Activated B cell treated with CpG ODN at 0.5 μM for 24 hours (primary cell): ENCODE data around the gene STIM2. TPM values are rescaled to one million over a fixed set of nuclear protein-coding genes. Genes with fewer than 3 reads are reported as not detected.

ENCODE experiments used
- ATAC-seq: fragments of 200-7000 bp; cut with Tn5 transposase; one replicate; pipeline ENCODE4 v1.10.0; 2021; ENCODE audit warnings: low read depth, mild to moderate bottlenecking, moderate library complexity
- CTCF ChIA-PET: fragments of 350-600 bp; sonication (Branson Sonifier 250); formaldehyde crosslinking; loops from one replicate; lab custom pipeline; 2021; ENCODE audit warnings: antibody characterized with exemption; lab: Charles Lee
- POLR2A ChIA-PET: fragments of 350-600 bp; sonication (Branson Sonifier 250); formaldehyde crosslinking; loops from one replicate; lab custom pipeline; 2021; ENCODE audit warnings: antibody characterized with exemption; lab: Charles Lee
- DNase-seq: peaks from one replicate; pipeline ENCODE4 v3.0.0; 2022
- H3K27ac Mint-ChIP-seq: one replicate; pipeline ENCODE4 v1.8.0; 2020; ENCODE audit warnings: mixed read lengths
- H3K27me3 Mint-ChIP-seq: one replicate; pipeline ENCODE4 v1.8.0; 2021; ENCODE audit warnings: mixed read lengths
- H3K36me3 Mint-ChIP-seq: one replicate; pipeline ENCODE4 v1.8.0; 2021; ENCODE audit warnings: low read depth, mixed read lengths
- H3K4me1 Mint-ChIP-seq: one replicate; pipeline ENCODE4 v1.8.0; 2021; ENCODE audit warnings: mixed read lengths
- H3K4me3 Mint-ChIP-seq: one replicate; pipeline ENCODE4 v1.8.0; 2020; ENCODE audit warnings: mild to moderate bottlenecking, mixed read lengths
- H3K9me3 Mint-ChIP-seq: one replicate; pipeline ENCODE4 v1.8.0; 2020; ENCODE audit warnings: mixed read lengths
- intact Hi-C: fragments of 100-400 bp; cut with micrococcal nuclease; formaldehyde crosslinking; loops from one replicate; pipeline ENCODE4 v1.15.1; 2024
- total RNA-seq: library from RNA; stranded (reverse); gene quantifications from 2 replicates; pipeline ENCODE4 v1.2.3, GENCODE V29; 2022
- TF ChIP-seq, protein P1 (sequence below): fragments of 200-600 bp; IDR thresholded peaks from one replicate; pipeline ENCODE4 v1.8.0; 2022; ENCODE audit warnings: antibody characterized with exemption, mild to moderate bottlenecking

The STIM2 gene
- total RNA-seq, 1 donor from 2014 or later, result 59.8 TPM

DNA sequence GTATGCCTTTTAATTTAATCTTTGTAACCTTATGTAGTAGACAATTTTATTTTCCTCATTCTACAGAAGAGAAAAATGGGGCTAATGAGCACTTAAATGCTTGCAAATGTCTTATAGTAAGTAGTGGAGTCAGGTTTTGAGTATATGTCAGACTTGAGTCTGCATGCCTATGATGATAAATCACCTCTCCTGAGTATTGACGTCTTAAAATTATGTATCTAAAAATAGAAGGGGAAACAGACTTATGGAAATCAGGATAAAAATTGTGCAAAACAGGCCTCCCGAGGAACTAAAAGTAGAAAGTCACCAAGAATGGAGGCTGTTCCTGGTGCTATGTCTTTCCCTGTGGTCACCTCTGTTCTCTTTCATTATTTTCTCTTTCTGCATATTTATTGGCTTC is 92.7 kb downstream of the STIM2 start:
- ChIA-PET CTCF (no interaction called here), POLR2A (no interaction called here)
- H3K4me3 Mint-ChIP-seq, result peak overlapping the region; percentile 1

DNA sequence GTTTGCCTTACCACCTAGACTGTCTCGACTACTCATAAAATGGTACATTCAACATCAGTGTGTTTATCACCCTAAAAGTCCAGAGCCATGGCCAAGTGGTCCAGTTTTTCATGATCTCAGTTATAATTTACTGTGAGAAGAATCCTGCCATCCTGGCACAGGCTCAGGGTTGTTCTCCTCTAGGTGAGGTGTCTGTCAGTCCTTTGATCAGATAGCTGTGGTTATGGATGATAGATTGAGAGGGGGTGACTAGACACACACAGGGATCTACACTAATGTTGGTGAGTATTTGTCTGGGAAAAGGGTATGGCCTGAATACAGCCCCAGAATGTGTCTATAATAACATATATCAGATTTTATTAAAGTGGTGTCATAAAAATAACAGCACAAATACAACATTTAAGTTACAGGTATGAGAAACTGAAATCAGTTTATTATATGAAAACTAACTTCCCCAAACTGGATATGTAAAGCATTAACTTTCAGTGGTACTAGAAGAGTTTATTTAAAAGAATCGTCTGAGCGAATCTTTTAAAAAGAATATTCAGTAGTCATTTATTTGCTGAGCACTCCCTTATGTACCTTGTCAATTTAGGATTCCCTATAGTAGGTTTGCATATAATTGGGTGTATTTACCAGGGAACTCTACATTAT is 93.3 kb downstream of the STIM2 start:
- no peak for DNase-seq
- H3K9me3 Mint-ChIP-seq, result no peaks in the 10 kb centered on the region
- ChIA-PET POLR2A (no interaction called here), CTCF (no interaction called here)
- H3K27ac Mint-ChIP-seq, result peak overlapping the region; percentile 65
- TF ChIP-seq, protein P1, sequence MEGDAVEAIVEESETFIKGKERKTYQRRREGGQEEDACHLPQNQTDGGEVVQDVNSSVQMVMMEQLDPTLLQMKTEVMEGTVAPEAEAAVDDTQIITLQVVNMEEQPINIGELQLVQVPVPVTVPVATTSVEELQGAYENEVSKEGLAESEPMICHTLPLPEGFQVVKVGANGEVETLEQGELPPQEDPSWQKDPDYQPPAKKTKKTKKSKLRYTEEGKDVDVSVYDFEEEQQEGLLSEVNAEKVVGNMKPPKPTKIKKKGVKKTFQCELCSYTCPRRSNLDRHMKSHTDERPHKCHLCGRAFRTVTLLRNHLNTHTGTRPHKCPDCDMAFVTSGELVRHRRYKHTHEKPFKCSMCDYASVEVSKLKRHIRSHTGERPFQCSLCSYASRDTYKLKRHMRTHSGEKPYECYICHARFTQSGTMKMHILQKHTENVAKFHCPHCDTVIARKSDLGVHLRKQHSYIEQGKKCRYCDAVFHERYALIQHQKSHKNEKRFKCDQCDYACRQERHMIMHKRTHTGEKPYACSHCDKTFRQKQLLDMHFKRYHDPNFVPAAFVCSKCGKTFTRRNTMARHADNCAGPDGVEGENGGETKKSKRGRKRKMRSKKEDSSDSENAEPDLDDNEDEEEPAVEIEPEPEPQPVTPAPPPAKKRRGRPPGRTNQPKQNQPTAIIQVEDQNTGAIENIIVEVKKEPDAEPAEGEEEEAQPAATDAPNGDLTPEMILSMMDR, result no peak
- intact Hi-C loops, result loop anchor here (1.0 to 5.0 kb wide), 4 partner anchors 8 to 38 kb away; no protein-coding TSS in a partner anchor
- peak overlapping the region; percentile 1 for H3K4me3 Mint-ChIP-seq
- peaks cover 18% of the 10 kb centered on the region for H3K36me3 Mint-ChIP-seq
- H3K4me1 Mint-ChIP-seq, result peaks cover 33% of the 10 kb centered on the region
- ATAC-seq, result peak; percentile 50
- no peaks in the 10 kb centered on the region for H3K27me3 Mint-ChIP-seq

More for the DNA sequence above, 92.7 kb downstream of the STIM2 start:
- Mint-ChIP-seq H3K27me3 (no peaks in the 10 kb centered on the region), H3K36me3 (peaks cover 14% of the 10 kb centered on the region), H3K4me1 (peaks cover 34% of the 10 kb centered on the region), H3K27ac (peak overlapping the region; percentile 65), H3K9me3 (no peaks in the 10 kb centered on the region)
- DNase-seq (no peak), ATAC-seq (no peak)
- TF ChIP-seq, protein P1, result no peak
- intact Hi-C loops, result loop anchor here (5.0 kb wide), 2 partner anchors 36 to 39 kb away; no protein-coding TSS in a partner anchor

DNA sequence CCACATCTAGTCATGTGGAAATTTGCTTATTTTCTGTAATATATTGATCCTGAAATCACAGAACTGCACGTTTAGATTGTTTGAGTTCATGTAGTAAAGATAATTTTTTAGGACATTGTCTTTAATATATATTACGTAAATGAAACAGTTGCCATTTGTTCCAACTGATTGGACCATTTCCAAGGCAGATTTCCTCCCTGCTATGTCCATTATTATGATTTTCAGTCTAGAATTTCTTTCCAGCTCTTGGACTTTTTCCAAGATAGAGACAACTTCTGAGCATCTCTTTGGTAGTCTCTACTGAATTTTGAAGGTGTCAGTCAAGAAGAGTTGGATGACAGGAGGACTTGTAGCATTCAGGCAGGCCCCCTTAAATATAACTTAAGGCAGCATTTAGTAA is 94.6 kb downstream of the STIM2 start:
- Mint-ChIP-seq H3K27ac (no peak overlapping the region), H3K4me3 (no peak overlapping the region), H3K9me3 (no peaks in the 10 kb centered on the region), H3K27me3 (no peaks in the 10 kb centered on the region), H3K36me3 (peaks cover 28% of the 10 kb centered on the region), H3K4me1 (peaks cover 41% of the 10 kb centered on the region)
- POLR2A ChIA-PET, result no interaction called here
- CTCF ChIA-PET, result no interaction called here
- no peak for DNase-seq
- TF ChIP-seq, protein P1, result no peak
- intact Hi-C loops, result loop anchor here (2.0 kb wide), 1 partner anchor 14 kb away; no protein-coding TSS in a partner anchor
- ATAC-seq, result no peak

DNA sequence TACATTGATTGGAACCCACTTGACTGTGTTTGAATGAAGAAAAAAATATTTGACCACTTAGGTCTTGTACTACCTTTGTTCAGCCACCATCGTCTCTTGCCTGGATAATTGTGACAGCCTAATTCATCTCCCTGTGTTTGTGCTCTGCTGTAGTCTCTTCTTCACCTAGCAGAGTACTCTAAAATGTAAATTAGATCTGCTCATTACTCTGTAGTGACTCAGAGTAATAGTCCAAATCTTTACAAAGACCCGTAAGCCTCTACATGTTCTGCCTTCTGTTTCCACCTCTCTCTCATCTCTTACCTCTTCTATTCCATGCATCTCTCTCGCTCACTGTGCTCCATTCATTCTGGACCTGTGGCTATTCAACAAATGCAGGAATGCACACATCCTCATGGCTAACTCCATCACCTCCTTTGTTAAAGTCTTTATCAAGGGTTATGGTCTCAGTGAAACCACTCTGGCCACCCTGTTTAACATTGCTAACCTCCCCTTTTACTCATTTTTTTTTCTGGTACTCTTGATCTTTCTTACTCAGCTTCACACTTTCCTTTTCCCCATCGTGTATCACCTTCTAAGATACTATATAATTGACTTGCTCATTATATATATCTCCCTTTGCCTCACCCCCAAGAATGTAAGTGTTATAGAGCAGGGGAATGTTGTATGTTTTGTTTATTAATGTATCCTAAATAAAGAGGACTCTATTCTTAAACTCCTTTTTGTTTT is 98.4 kb downstream of the STIM2 start:
- intact Hi-C loops, result no loop called here
- H3K9me3 Mint-ChIP-seq, result no peaks in the 10 kb centered on the region
- ATAC-seq (no peak), DNase-seq (no peak)
- H3K4me1 Mint-ChIP-seq, result peaks cover 33% of the 10 kb centered on the region
- H3K27ac Mint-ChIP-seq, result peak overlapping the region; percentile 4
- TF ChIP-seq, protein P1, result no peak
- CTCF ChIA-PET, result interaction anchor here (1.0 kb wide), 1 partner anchor 98 kb away, joined by 3 read pairs; the partner anchor contains the start of gene STIM2
- no peaks in the 10 kb centered on the region for H3K27me3 Mint-ChIP-seq
- H3K4me3 Mint-ChIP-seq, result no peak overlapping the region
- POLR2A ChIA-PET, result no interaction called here
- peaks cover 39% of the 10 kb centered on the region for H3K36me3 Mint-ChIP-seq

DNA sequence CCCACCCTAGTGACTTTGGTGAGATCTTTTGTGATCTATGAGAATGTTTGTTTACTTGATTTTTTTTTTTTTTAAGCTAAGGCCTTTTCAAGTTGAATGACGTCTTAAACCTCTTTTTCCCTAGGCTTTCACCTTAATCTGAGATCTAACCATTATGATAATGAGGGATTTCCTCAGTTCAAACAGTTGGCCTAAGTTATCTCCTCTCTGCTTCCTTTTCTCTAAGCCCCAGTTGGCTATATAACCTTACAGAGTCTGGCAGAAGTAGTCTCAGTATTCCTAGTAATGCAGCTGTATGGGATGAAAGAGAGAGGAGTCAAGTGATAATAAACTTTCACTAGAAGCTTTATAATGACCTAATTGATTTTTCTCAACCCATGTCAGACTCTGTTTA is 99.0 kb downstream of the STIM2 start:
- POLR2A ChIA-PET, result no interaction called here
- H3K4me3 Mint-ChIP-seq, result no peak overlapping the region
- intact Hi-C loops, result no loop called here

More for the DNA sequence above, 99.0 kb downstream of the STIM2 start:
- Mint-ChIP-seq H3K9me3 (no peaks in the 10 kb centered on the region), H3K36me3 (peaks cover 39% of the 10 kb centered on the region), H3K27me3 (no peaks in the 10 kb centered on the region), H3K4me1 (peaks cover 35% of the 10 kb centered on the region), H3K27ac (peak overlapping the region; percentile 4)
- CTCF ChIA-PET, result no interaction called here
- DNase-seq (no peak), ATAC-seq (no peak)
- TF ChIP-seq, protein P1, result no peak
